Measurements from ENCODE around the gene TKTL1.

GRCh38 chrX:154365052-154365600 lies 69.5 kb downstream of the TKTL1 start:
- TF ChIP-seq CTCF (conservative IDR thresholded peaks at IDR 0.05) = no peak
- TF ChIP-seq ZFX (IDR thresholded peaks at IDR 0.05) = no peak
